ENCODE results near the gene LRCH4.
A peak's percentile ranks its signal among the peaks of the same experiment; 100 is the strongest.

LRCH4 gene, protein sequence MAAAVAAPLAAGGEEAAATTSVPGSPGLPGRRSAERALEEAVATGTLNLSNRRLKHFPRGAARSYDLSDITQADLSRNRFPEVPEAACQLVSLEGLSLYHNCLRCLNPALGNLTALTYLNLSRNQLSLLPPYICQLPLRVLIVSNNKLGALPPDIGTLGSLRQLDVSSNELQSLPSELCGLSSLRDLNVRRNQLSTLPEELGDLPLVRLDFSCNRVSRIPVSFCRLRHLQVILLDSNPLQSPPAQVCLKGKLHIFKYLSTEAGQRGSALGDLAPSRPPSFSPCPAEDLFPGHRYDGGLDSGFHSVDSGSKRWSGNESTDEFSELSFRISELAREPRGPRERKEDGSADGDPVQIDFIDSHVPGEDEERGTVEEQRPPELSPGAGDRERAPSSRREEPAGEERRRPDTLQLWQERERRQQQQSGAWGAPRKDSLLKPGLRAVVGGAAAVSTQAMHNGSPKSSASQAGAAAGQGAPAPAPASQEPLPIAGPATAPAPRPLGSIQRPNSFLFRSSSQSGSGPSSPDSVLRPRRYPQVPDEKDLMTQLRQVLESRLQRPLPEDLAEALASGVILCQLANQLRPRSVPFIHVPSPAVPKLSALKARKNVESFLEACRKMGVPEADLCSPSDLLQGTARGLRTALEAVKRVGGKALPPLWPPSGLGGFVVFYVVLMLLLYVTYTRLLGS

DNA sequence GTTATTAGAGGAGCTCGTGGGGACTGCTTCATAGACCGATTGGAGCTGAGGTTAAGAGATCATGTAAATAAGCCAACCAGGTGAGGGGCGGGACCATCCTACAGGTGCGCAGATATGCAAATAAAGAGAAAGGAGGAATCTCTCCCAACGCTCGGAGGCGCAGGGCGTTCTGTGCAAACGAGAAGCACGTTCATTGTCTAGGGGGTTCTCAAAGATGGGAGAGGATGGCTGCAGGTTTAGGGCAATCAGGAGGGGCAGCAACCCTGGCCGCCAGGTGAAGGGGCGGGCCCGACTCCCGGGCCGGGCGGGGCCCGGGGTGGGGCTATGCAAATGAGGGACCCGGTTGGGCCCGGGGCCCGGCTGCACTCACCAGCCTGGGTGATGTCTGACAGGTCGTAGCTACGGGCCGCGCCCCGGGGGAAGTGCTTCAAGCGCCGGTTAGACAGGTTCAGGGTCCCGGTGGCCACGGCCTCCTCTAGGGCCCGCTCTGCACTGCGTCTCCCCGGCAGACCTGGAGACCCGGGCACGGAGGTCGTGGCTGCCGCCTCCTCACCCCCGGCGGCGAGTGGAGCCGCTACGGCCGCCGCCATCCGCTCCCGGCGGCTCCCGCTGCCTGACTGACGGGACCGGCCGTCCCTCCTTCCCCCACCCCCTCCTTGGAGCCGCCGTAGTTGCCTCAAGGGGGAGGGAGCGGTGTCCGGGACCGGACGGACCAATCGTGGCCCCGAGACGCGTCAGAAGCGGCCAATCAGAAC is at the start of gene LRCH4:
Gene LRCH4 (minus strand): TSS at position 619 of the 755 bp plus-strand sequence. CDS start 29 bp downstream, at position 590.
- H3K4me1 ChIP-seq (ENCODE audit: control insufficient read depth, low read depth, low read length): peaks cover 34% of the 10 kb centered on the region
- peaks cover 10% of the 10 kb centered on the region for H3K36me3 ChIP-seq (ENCODE audit: control insufficient read depth, low read depth, low read length)
- H3K27me3 ChIP-seq (ENCODE audit: control insufficient read depth, insufficient read depth, low read length): peaks cover 8% of the 10 kb centered on the region
- peak within 1 kb of the TSS; percentile 80 for H3K9ac ChIP-seq (ENCODE audit: low read length)
- peak within 1 kb of the TSS; percentile 95 for H3K4me3 ChIP-seq (ENCODE audit: low read length)
- H3K27ac ChIP-seq (ENCODE audit: low read length): peak within 1 kb of the TSS; percentile 70
- no peaks in the 10 kb centered on the region for H3K9me3 ChIP-seq (ENCODE audit: control insufficient read depth, low read depth, low read length)

DNA sequence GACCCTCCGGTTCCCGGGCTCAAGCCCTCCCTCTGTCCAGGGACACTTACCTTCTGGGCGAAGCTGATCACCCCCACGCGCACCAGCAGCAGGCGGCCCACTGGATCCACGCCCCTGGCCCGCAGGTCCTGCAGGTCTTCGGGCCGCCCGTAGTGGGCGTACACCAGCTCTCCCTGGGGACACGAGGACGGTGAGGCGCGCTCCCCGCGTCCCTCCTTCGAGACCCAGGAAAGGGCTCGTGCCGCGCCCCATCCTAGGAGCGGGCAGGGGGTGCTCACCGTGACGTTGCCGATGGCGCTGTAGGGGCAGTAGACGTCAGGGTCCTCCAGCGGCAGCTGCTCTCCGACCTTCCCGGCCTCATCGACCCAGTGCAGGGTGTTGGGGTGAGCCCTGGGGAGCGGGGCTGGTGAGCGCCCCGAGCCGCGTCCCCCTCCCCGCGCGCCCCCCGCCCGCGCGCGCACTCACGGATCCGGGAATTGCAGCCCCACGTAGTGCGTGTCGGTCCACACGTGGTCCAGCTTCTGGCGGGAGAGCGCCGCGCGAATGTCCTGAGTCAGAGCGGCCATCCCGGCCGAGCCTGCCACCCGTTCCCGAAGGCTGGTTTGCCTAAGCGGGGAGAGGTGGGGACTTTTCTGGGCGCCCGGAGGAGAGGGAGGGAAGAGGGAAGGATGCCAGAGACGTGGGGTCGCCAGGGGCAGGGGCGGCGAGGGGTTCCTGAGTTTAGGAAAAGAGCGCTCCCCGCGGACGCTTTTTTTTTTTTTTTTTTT is 47.2 kb upstream of the LRCH4 start:
- H3K9me3 ChIP-seq (ENCODE audit: control insufficient read depth, low read depth, low read length): no peaks in the 10 kb centered on the region
- no peaks in the 10 kb centered on the region for H3K4me1 ChIP-seq (ENCODE audit: control insufficient read depth, low read depth, low read length)
- peak overlapping the region; percentile 50 for H3K9ac ChIP-seq (ENCODE audit: low read length)
- peaks cover 19% of the 10 kb centered on the region for H3K27me3 ChIP-seq (ENCODE audit: control insufficient read depth, insufficient read depth, low read length)
- peak overlapping the region; percentile 62 for H3K4me3 ChIP-seq (ENCODE audit: low read length)
- H3K27ac ChIP-seq (ENCODE audit: low read length): no peak overlapping the region
- H3K36me3 ChIP-seq (ENCODE audit: control insufficient read depth, low read depth, low read length): no peaks in the 10 kb centered on the region

DNA sequence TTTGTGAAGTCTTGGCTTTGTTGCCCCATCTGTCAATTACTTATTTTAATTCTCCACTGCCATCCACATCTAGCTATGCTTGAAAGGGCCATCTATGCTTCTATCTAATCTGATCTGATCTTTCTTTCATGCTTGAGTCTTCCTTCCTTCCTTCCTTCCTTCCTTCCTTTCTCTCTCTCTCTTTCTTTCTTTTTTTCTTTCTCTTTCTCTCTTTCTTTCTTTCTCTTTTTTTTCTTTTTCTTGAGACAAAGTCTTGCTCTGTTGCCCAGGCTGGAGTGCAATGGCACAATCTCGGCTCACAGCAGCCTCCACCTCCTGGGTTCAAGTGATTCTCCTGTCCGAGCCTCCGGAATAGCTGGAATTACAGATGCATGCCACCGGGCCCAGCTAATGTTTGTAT is 44.1 kb upstream of the LRCH4 start:
- no peaks in the 10 kb centered on the region for H3K36me3 ChIP-seq (ENCODE audit: control insufficient read depth, low read depth, low read length)
- no peaks in the 10 kb centered on the region for H3K9me3 ChIP-seq (ENCODE audit: control insufficient read depth, low read depth, low read length)
- peaks cover 36% of the 10 kb centered on the region for H3K27me3 ChIP-seq (ENCODE audit: control insufficient read depth, insufficient read depth, low read length)
- H3K4me1 ChIP-seq (ENCODE audit: control insufficient read depth, low read depth, low read length): peaks cover 3% of the 10 kb centered on the region
- H3K9ac ChIP-seq (ENCODE audit: low read length): no peak overlapping the region
- H3K27ac ChIP-seq (ENCODE audit: low read length): no peak overlapping the region
- no peak overlapping the region for H3K4me3 ChIP-seq (ENCODE audit: low read length)

DNA sequence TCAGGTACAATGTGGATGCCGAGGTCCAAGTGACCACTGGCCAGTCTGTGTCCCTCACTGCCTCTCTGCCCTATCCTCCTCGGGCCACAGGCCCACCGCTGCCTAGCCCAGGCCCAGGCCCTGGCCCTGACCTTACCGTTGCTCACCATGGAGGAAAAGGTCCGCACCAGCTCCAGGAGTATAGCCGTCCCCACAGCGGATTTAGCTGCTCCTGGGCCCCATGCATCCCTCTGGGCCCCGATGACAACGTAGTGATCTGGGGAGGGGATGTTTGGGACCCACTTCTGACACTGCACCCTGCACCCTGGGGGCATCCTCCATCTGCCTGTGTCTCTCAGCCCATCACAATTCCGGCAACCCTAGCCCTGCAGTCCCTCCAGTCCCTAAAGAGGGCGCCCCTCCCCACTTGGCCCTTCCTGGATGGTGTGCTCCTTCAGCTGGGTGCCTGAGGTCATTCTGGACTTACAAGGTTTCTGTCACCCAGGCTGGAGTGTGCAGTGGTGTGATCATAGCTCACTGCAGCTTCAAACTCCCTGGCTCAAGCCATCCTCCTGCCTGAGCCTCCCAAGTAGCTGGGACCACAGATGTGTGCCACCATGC is 43.3 kb upstream of the LRCH4 start:
- Histone ChIP-seq H3K4me1 (ENCODE audit: control insufficient read depth, low read depth, low read length) (peaks cover 3% of the 10 kb centered on the region), H3K27me3 (ENCODE audit: control insufficient read depth, insufficient read depth, low read length) (peaks cover 36% of the 10 kb centered on the region), H3K36me3 (ENCODE audit: control insufficient read depth, low read depth, low read length) (no peaks in the 10 kb centered on the region), H3K9ac (ENCODE audit: low read length) (no peak overlapping the region), H3K9me3 (ENCODE audit: control insufficient read depth, low read depth, low read length) (no peaks in the 10 kb centered on the region), H3K27ac (ENCODE audit: low read length) (no peak overlapping the region), H3K4me3 (ENCODE audit: low read length) (no peak overlapping the region)

DNA sequence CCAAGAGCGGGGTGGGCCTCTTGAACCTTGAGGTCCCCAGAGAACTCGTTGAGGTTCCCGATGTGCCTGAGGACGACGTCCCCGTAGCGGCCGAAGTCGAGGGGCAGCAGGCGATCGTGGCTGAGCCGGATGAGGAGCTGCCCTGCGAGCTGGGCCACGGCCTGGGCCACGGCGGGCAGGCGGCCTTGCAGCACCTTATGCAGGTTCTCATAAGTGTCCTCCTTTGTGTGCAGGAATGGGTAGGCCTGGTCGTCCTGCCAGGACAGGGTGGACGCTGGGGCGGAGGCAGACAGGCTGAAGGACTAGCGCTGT is 41.3 kb upstream of the LRCH4 start:
- Histone ChIP-seq H3K9me3 (ENCODE audit: control insufficient read depth, low read depth, low read length) (no peaks in the 10 kb centered on the region), H3K4me3 (ENCODE audit: low read length) (peak overlapping the region; percentile 53), H3K27ac (ENCODE audit: low read length) (no peak overlapping the region), H3K36me3 (ENCODE audit: control insufficient read depth, low read depth, low read length) (no peaks in the 10 kb centered on the region), H3K9ac (ENCODE audit: low read length) (peak overlapping the region; percentile 22), H3K27me3 (ENCODE audit: control insufficient read depth, insufficient read depth, low read length) (peaks cover 23% of the 10 kb centered on the region), H3K4me1 (ENCODE audit: control insufficient read depth, low read depth, low read length) (peaks cover 3% of the 10 kb centered on the region)

DNA sequence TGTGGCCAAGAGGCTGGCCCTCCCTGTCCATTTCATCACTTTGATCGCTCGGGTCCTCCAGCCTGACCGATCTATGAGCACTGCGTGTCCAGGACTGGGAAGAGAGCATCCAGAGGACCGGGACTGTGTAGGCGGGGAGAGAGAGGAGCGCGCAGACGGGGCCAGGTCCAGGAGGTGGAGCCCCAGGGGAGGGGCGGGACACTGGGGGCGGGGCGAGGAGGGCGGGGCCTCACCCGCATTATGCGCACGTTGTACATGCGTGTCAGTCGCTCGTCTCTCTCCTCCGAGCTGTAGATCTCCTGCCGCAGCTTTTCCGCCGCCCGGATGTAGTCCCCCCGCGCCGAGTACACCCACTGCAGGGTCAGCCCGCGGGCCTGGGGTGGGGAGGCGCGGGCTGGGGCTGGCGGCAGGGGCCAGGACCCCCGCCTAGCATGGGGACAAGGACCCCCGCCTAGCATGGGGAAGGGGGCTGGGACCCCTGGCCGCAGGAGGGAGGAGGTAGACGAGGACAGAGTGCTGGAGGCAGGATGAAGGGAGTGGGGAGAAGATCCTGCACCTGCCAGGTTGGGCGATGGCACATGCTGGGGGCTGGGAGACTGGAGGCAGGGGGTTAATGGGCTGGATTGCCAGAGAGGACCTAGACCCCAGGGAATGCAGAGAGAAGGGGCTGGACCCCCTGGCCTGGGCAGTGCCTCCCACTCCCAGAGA is 40.8 kb upstream of the LRCH4 start:
- Histone ChIP-seq H3K27ac (ENCODE audit: low read length) (no peak overlapping the region), H3K4me3 (ENCODE audit: low read length) (peak overlapping the region; percentile 53)

DNA sequence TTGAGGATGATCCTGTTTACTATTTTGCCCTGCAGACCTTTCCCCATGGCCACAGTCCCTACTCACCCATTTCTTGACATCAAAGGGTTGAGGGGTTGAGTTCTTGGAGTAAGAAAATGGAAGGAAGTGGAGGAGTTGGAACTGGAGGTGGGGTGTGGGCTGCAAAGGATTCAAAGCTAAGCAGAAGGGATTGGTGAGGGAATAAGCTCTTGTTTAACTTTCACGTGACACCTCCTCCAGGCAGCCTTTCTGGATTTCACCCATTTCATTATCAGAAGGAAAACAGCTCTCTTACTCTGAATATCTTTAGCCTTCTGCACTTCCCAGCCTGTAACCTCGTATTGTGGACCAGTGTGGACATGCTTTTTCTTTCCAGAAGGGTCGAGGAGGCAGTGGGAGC is 40.1 kb upstream of the LRCH4 start:
- H3K27me3 ChIP-seq (ENCODE audit: control insufficient read depth, insufficient read depth, low read length): peaks cover 17% of the 10 kb centered on the region
- H3K4me1 ChIP-seq (ENCODE audit: control insufficient read depth, low read depth, low read length): peaks cover 3% of the 10 kb centered on the region
- peak overlapping the region; percentile 53 for H3K4me3 ChIP-seq (ENCODE audit: low read length)
- H3K36me3 ChIP-seq (ENCODE audit: control insufficient read depth, low read depth, low read length): no peaks in the 10 kb centered on the region
- no peak overlapping the region for H3K27ac ChIP-seq (ENCODE audit: low read length)
- H3K9me3 ChIP-seq (ENCODE audit: control insufficient read depth, low read depth, low read length): no peaks in the 10 kb centered on the region
- H3K9ac ChIP-seq (ENCODE audit: low read length): no peak overlapping the region

More for the DNA sequence above, 40.8 kb upstream of the LRCH4 start:
- Histone ChIP-seq H3K27me3 (ENCODE audit: control insufficient read depth, insufficient read depth, low read length) (peaks cover 18% of the 10 kb centered on the region), H3K9ac (ENCODE audit: low read length) (peak overlapping the region; percentile 22), H3K9me3 (ENCODE audit: control insufficient read depth, low read depth, low read length) (no peaks in the 10 kb centered on the region), H3K36me3 (ENCODE audit: control insufficient read depth, low read depth, low read length) (no peaks in the 10 kb centered on the region), H3K4me1 (ENCODE audit: control insufficient read depth, low read depth, low read length) (peaks cover 3% of the 10 kb centered on the region)

DNA sequence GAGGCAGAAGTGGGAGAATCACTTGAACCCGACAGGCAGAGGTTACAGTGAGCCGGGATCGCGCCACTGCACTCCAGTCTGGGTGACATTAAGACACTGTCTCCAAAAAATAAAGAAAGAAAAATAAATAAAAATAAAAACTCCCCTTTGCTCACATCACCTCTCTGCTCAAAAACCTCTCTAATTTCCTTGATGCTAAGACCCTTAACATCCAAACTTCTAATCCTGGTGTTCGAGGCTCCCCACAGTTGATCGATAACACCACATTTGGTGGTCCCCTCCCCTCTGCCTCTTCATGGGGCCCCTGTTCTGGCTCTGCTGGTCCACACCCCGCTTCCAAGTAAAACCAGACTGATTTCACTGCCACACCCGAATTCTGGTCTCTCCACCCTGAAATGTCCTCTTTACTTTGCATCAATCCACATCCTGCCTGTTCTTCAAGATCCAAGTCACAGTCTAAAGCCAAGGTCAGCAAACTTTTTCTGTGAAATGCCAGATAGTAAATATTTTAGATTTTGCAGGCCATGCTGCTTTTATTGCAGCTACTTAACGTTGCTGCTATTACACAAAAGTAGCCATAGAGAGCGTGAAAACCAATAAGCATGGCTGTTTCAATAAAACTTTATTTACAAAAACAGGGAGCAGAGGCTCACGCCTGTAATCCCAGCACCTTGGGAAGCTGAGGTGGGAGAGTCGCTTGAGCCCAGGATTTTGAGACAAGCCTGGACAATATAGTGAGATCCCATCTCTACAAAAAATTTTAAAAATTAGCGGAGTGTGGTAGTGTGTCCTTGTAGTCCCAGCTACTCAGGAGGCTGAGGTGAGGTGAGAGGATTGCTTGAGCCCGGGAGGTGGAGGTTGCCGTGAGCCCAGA is 38.3 kb upstream of the LRCH4 start:
- Histone ChIP-seq H3K27me3 (ENCODE audit: control insufficient read depth, insufficient read depth, low read length) (peaks cover 17% of the 10 kb centered on the region), H3K4me3 (ENCODE audit: low read length) (no peak overlapping the region), H3K9ac (ENCODE audit: low read length) (no peak overlapping the region), H3K9me3 (ENCODE audit: control insufficient read depth, low read depth, low read length) (no peaks in the 10 kb centered on the region), H3K4me1 (ENCODE audit: control insufficient read depth, low read depth, low read length) (peaks cover 3% of the 10 kb centered on the region), H3K36me3 (ENCODE audit: control insufficient read depth, low read depth, low read length) (no peaks in the 10 kb centered on the region), H3K27ac (ENCODE audit: low read length) (no peak overlapping the region)

DNA sequence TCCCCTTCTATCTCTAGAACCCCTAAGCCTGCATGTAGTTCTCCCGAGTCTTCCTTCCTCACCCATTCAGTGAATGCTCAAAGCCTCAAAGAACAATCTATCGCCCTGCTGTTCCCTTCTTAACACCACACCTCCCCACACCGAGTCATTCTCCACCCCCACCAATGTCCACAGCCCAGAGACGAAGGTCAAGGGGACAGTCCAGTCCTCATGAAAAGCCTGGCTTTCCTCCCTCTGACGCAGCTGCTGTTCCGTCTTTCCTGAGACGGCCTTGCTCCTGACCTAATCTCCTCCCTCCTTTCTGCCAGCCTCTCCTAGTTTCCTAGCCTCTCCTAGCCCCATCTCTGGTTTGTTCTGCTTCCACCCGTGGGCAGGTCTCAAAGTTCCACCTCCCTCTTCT is 35.6 kb upstream of the LRCH4 start:
- Histone ChIP-seq H3K36me3 (ENCODE audit: control insufficient read depth, low read depth, low read length) (no peaks in the 10 kb centered on the region), H3K27ac (ENCODE audit: low read length) (no peak overlapping the region), H3K4me3 (ENCODE audit: low read length) (no peak overlapping the region), H3K9me3 (ENCODE audit: control insufficient read depth, low read depth, low read length) (no peaks in the 10 kb centered on the region), H3K27me3 (ENCODE audit: control insufficient read depth, insufficient read depth, low read length) (peaks cover 9% of the 10 kb centered on the region), H3K9ac (ENCODE audit: low read length) (no peak overlapping the region), H3K4me1 (ENCODE audit: control insufficient read depth, low read depth, low read length) (no peaks in the 10 kb centered on the region)

DNA sequence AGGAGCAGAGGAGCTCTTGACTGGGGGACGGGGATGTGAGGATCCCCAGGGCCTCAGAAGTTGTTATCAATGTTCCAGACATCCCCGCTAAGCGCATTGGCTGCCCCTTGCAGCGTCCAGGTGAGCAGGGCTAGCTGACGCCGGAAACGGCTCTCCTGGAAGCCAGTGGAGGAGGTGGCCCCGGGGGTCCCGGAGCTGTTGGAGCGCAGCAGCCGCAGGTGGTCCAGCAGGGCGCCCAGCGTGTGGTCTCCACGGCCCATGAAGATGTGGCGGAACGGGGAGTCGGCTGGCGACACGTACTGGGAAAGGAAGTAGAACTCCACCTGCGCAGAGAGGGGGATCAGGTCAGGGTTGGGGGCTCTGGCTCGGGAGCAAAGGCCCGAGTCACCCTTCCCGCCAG is 34.9 kb upstream of the LRCH4 start:
- Histone ChIP-seq H3K27ac (ENCODE audit: low read length) (no peak overlapping the region), H3K9me3 (ENCODE audit: control insufficient read depth, low read depth, low read length) (no peaks in the 10 kb centered on the region), H3K27me3 (ENCODE audit: control insufficient read depth, insufficient read depth, low read length) (peaks cover 3% of the 10 kb centered on the region), H3K4me3 (ENCODE audit: low read length) (no peak overlapping the region), H3K4me1 (ENCODE audit: control insufficient read depth, low read depth, low read length) (no peaks in the 10 kb centered on the region), H3K36me3 (ENCODE audit: control insufficient read depth, low read depth, low read length) (no peaks in the 10 kb centered on the region), H3K9ac (ENCODE audit: low read length) (no peak overlapping the region)

Data from iPS-18a (cell line).